ENCODE data around the gene CYTH2. TPM values are rescaled to one million over a fixed set of nuclear protein-coding genes. Genes with fewer than 3 reads are reported as not detected.
A peak's percentile ranks its signal among the peaks of the same experiment; 100 is the strongest.

The CYTH2 gene
- total RNA-seq, 1 donor from 2014 or later = 32.1 TPM

GRCh38 chr19:48511321-48511731 lies 42.2 kb downstream of the CYTH2 start:
- peaks cover 17% of the 10 kb centered on the region for H3K4me1 ChIP-seq
- H3K4me3 ChIP-seq = peak overlapping the region; percentile 48
- H3K36me3 ChIP-seq = no peaks in the 10 kb centered on the region
- intact Hi-C loops (cut with micrococcal nuclease) = no loop called here
- TF ChIP-seq CTCF (IDR thresholded peaks at IDR 0.05; ENCODE audit: borderline replicate concordance) = no peak
- no peak overlapping the region for H3K27ac ChIP-seq (replicated peaks)
- no peak for DNase-seq
- H3K9me3 ChIP-seq (replicated peaks) = no peaks in the 10 kb centered on the region
- H3K27me3 ChIP-seq (ENCODE audit: low read depth) = peaks cover 48% of the 10 kb centered on the region

GRCh38 chr19:48511800-48512503 lies 42.8 kb downstream of the CYTH2 start, which contains the start of gene LMTK3:
Gene LMTK3, minus strand, starts transcription at chr19:48511835. Its CDS starts 259 bp downstream, at chr19:48511576.
- TF ChIP-seq CTCF (IDR thresholded peaks at IDR 0.05; ENCODE audit: borderline replicate concordance) = no peak
- no peaks in the 10 kb centered on the region for H3K36me3 ChIP-seq
- H3K27ac ChIP-seq (replicated peaks) = no peak within 1 kb of the TSS
- peaks cover 48% of the 10 kb centered on the region for H3K27me3 ChIP-seq (ENCODE audit: low read depth)
- DNase-seq = no peak
- no peaks in the 10 kb centered on the region for H3K9me3 ChIP-seq (replicated peaks)
- peaks cover 17% of the 10 kb centered on the region for H3K4me1 ChIP-seq
- intact Hi-C loops (cut with micrococcal nuclease) = no loop called here
- H3K4me3 ChIP-seq = peak within 1 kb of the TSS; percentile 48

GRCh38 chr19:48512504-48513288 lies 43.5 kb downstream of the CYTH2 start:
- Histone ChIP-seq H3K27me3 (ENCODE audit: low read depth) (peaks cover 48% of the 10 kb centered on the region), H3K4me1 (peaks cover 17% of the 10 kb centered on the region), H3K4me3 (peak overlapping the region; percentile 73), H3K36me3 (no peaks in the 10 kb centered on the region), H3K27ac (replicated peaks) (no peak overlapping the region), H3K9me3 (replicated peaks) (no peaks in the 10 kb centered on the region)
- no peak for TF ChIP-seq CTCF (IDR thresholded peaks at IDR 0.05; ENCODE audit: borderline replicate concordance)
- intact Hi-C loops (cut with micrococcal nuclease) = no loop called here
- DNase-seq = no peak

GRCh38 chr19:48513289-48514122 lies 44.3 kb downstream of the CYTH2 start:
- peak overlapping the region; percentile 39 for H3K27ac ChIP-seq (replicated peaks)

More at GRCh38 chr19:48513289-48514122, 44.3 kb downstream of the CYTH2 start:
- H3K9me3 ChIP-seq (replicated peaks) = no peaks in the 10 kb centered on the region
- TF ChIP-seq CTCF (IDR thresholded peaks at IDR 0.05; ENCODE audit: borderline replicate concordance) = no peak
- no peaks in the 10 kb centered on the region for H3K36me3 ChIP-seq
- intact Hi-C loops (cut with micrococcal nuclease) = no loop called here
- peak overlapping the region; percentile 73 for H3K4me3 ChIP-seq
- peaks cover 17% of the 10 kb centered on the region for H3K4me1 ChIP-seq
- no peak for DNase-seq
- H3K27me3 ChIP-seq (ENCODE audit: low read depth) = peaks cover 55% of the 10 kb centered on the region
